Endothelial cell (in vitro differentiated cells): ENCODE results near the gene STING1. TPM values are rescaled to one million over a fixed set of nuclear protein-coding genes. Genes with fewer than 3 reads are reported as not detected.
A peak's percentile ranks its signal among the peaks of the same experiment; 100 is the strongest.

Experiments used
- DNase-seq: peaks from one replicate; pipeline ENCODE4 v3.0.0; 2021; ENCODE audit warnings: low spot score
- H3K27ac Mint-ChIP-seq: one replicate; pipeline ENCODE4 v1.8.0; 2021; ENCODE audit warnings: mixed read lengths, inconsistent platforms; ENCODE audit not compliant: unreplicated experiment
- H3K27me3 Mint-ChIP-seq: one replicate; pipeline ENCODE4 v1.8.0; 2021; ENCODE audit warnings: mild to moderate bottlenecking, moderate library complexity, mixed read lengths, inconsistent platforms; ENCODE audit not compliant: unreplicated experiment
- H3K36me3 Mint-ChIP-seq: one replicate; pipeline ENCODE4 v1.8.0; 2021; ENCODE audit warnings: mild to moderate bottlenecking, low read depth, mixed read lengths, inconsistent platforms; ENCODE audit not compliant: unreplicated experiment
- H3K4me1 Mint-ChIP-seq: one replicate; pipeline ENCODE4 v1.8.0; 2021; ENCODE audit warnings: mild to moderate bottlenecking, mixed read lengths, inconsistent platforms; ENCODE audit not compliant: unreplicated experiment
- H3K4me3 Mint-ChIP-seq: one replicate; pipeline ENCODE4 v1.8.0; 2021; ENCODE audit warnings: mild to moderate bottlenecking, mixed read lengths, inconsistent platforms; ENCODE audit not compliant: unreplicated experiment
- H3K9me3 Mint-ChIP-seq: one replicate; pipeline ENCODE4 v1.8.0; 2021; ENCODE audit warnings: mixed read lengths, inconsistent platforms; ENCODE audit not compliant: unreplicated experiment
- total RNA-seq: library from RNA; stranded (reverse); fragmentation: NEBNext Ultra II Directional; extraction: Animal tissue kit (Norgen Biotek cat#: 25700); gene quantifications from one replicate; pipeline ENCODE4 v1.2.1, GENCODE V29; 2021; ENCODE audit not compliant: unreplicated experiment
- TF ChIP-seq, protein P1 (sequence below): fragments of 200-600 bp; sonication (generic); IDR thresholded peaks from one replicate; pipeline ENCODE4 v1.5.0; 2021; ENCODE audit warnings: antibody characterized with exemption; ENCODE audit not compliant: unreplicated experiment

The STING1 gene
- total RNA-seq, 1 donor from 2014 or later, result 69.1 TPM

- Mint-ChIP-seq H3K4me1 (peaks cover 9% of the 10 kb centered on the region), H3K27ac (no peak overlapping the region), H3K27me3 (no peaks in the 10 kb centered on the region), H3K9me3 (no peaks in the 10 kb centered on the region), H3K4me3 (no peak overlapping the region), H3K36me3 (no peaks in the 10 kb centered on the region)
- TF ChIP-seq, protein P1, sequence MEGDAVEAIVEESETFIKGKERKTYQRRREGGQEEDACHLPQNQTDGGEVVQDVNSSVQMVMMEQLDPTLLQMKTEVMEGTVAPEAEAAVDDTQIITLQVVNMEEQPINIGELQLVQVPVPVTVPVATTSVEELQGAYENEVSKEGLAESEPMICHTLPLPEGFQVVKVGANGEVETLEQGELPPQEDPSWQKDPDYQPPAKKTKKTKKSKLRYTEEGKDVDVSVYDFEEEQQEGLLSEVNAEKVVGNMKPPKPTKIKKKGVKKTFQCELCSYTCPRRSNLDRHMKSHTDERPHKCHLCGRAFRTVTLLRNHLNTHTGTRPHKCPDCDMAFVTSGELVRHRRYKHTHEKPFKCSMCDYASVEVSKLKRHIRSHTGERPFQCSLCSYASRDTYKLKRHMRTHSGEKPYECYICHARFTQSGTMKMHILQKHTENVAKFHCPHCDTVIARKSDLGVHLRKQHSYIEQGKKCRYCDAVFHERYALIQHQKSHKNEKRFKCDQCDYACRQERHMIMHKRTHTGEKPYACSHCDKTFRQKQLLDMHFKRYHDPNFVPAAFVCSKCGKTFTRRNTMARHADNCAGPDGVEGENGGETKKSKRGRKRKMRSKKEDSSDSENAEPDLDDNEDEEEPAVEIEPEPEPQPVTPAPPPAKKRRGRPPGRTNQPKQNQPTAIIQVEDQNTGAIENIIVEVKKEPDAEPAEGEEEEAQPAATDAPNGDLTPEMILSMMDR, result no peak
- no peak for DNase-seq
Measured at GRCh38 chr5:139501381-139501780, 18.8 kb upstream of the STING1 start.

DNA sequence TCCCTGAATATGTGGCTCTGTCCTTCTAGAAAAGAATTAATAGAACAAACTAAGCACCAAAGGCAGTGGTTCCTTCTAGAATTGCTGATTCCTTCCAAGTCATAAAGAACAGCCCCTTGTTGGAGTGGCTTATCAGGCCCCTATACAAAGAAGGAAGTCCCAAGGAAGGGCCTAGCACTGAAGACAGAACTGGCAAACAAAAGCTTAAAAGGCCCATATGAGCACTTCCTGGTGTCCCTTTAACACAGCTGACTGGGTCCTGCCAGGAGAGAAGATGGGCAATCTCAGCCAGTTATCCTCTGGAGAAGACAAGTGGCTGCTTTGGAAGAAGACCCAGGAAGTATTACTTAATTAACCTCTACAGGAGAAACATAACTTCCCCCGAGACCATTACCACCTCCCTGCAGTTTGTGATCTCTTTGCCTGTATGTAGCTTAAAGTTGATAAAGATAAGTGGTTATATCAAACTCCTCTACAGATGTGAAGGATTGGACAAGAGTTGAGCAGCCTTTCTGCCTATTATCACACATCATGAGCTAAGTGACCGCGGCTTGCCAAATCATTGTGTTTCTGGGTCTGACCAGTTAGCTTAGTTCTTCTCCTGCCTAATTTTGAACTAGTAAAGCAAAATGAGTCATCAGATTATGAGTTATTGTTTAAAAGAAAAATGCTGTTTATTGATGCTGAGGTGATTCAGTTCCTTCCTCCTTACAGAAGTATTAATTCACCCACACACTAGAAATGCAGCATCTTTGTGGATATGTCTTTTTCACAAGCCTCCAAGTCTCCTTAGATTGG lies 13.3 kb upstream of the STING1 start:
- H3K9me3 Mint-ChIP-seq, result no peaks in the 10 kb centered on the region

GRCh38 chr5:139494832-139495231 lies 12.3 kb upstream of the STING1 start:
- no peak for DNase-seq
- Mint-ChIP-seq H3K4me3 (no peak overlapping the region), H3K27ac (no peak overlapping the region), H3K9me3 (no peaks in the 10 kb centered on the region), H3K36me3 (no peaks in the 10 kb centered on the region), H3K4me1 (peaks cover 17% of the 10 kb centered on the region), H3K27me3 (no peaks in the 10 kb centered on the region)
- TF ChIP-seq, protein P1, result no peak

More for the DNA sequence above, 13.3 kb upstream of the STING1 start:
- H3K4me1 Mint-ChIP-seq, result peaks cover 17% of the 10 kb centered on the region
- TF ChIP-seq, protein P1, result no peak
- DNase-seq, result no peak
- H3K27ac Mint-ChIP-seq, result peak overlapping the region; percentile 36
- H3K4me3 Mint-ChIP-seq, result no peak overlapping the region
- no peaks in the 10 kb centered on the region for H3K36me3 Mint-ChIP-seq
- no peaks in the 10 kb centered on the region for H3K27me3 Mint-ChIP-seq

- peaks cover 17% of the 10 kb centered on the region for H3K4me1 Mint-ChIP-seq
- H3K36me3 Mint-ChIP-seq, result no peaks in the 10 kb centered on the region
- DNase-seq, result no peak
- TF ChIP-seq, protein P1, result no peak
- H3K27me3 Mint-ChIP-seq, result no peaks in the 10 kb centered on the region
- H3K9me3 Mint-ChIP-seq, result no peaks in the 10 kb centered on the region
- no peak overlapping the region for H3K27ac Mint-ChIP-seq
- H3K4me3 Mint-ChIP-seq, result no peak overlapping the region
Measured at GRCh38 chr5:139494256-139494655, 11.7 kb upstream of the STING1 start.

DNA sequence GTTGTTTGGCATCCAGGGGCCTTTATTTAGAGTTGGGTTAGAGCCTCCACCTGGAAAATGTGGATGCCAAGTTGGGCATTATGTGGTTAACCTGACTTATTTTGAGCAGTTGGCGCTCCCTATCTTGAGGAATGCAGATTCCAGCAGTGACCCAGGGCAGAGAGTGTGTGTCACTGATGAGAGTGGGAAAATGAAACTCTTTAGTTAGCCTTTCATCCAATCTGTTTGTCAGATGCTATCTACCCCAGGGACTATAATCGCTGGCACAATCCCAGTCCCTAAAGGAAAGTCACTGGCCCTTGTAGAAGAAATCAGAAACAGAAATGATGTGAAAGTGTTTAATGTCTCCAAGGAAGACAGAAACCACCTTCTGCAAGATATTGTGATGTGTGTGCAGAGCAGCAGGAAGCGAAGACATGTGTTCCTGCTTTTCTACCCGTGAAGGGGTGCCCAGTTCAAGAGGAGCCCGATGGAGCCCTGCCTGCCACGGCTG lies 10.2 kb upstream of the STING1 start:
- no peak overlapping the region for H3K27ac Mint-ChIP-seq
- no peaks in the 10 kb centered on the region for H3K9me3 Mint-ChIP-seq
- no peaks in the 10 kb centered on the region for H3K27me3 Mint-ChIP-seq
- H3K4me1 Mint-ChIP-seq, result peaks cover 27% of the 10 kb centered on the region
- H3K36me3 Mint-ChIP-seq, result no peaks in the 10 kb centered on the region
- TF ChIP-seq, protein P1, result no peak
- H3K4me3 Mint-ChIP-seq, result no peak overlapping the region
- no peak for DNase-seq
